ENCODE results near the gene SF3A1.
A peak's percentile ranks its signal among the peaks of the same experiment; 100 is the strongest.

SF3A1 gene

GRCh38 chr22:30288419-30289140, 68.1 kb downstream of the SF3A1 start:
- Histone ChIP-seq H3K27me3 (replicated peaks; ENCODE audit: insufficient read depth, low read length) (no peaks in the 10 kb centered on the region), H3F3A (ENCODE audit: insufficient read depth, low read length) (peaks cover 20% of the 10 kb centered on the region), H4K20me1 (ENCODE audit: insufficient read depth, low read length) (no peaks in the 10 kb centered on the region), H3K36me3 (replicated peaks; ENCODE audit: insufficient read depth, low read length) (no peaks in the 10 kb centered on the region), H3K4me2 (ENCODE audit: low read depth, low read length) (peak overlapping the region; percentile 90), H2AFZ (ENCODE audit: low read length) (peak overlapping the region; percentile 86), H3K4me1 (ENCODE audit: low read length) (peaks cover 17% of the 10 kb centered on the region; the same call in 1 of the 2 replicates), H3K27ac (ENCODE audit: low read length) (no peak overlapping the region), H3K9me2 (replicated peaks; ENCODE audit: insufficient read depth, low read length) (no peaks in the 10 kb centered on the region), H3K4me3 (ENCODE audit: low read length) (peak overlapping the region; percentile 84), H3K9me3 (replicated peaks; ENCODE audit: insufficient read depth, low read length) (no peaks in the 10 kb centered on the region), H3K9ac (ENCODE audit: low read length) (peak overlapping the region; percentile 50; the same call in 1 of the 2 replicates), H3K79me2 (ENCODE audit: low read length) (no peaks in the 10 kb centered on the region)
- no peak for DNase-seq
- TF ChIP-seq CTCF (IDR thresholded peaks at IDR 0.05; ENCODE audit: low read length), result no peak

GRCh38 chr22:30287648-30288418, 68.9 kb downstream of the SF3A1 start:
- Histone ChIP-seq H3K9me3 (replicated peaks; ENCODE audit: insufficient read depth, low read length) (no peaks in the 10 kb centered on the region), H3K27me3 (replicated peaks; ENCODE audit: insufficient read depth, low read length) (no peaks in the 10 kb centered on the region), H3K27ac (ENCODE audit: low read length) (no peak overlapping the region), H3K4me1 (ENCODE audit: low read length) (peaks cover 17% of the 10 kb centered on the region; the same call in 1 of the 2 replicates), H2AFZ (ENCODE audit: low read length) (peak overlapping the region; percentile 7; the same call in 1 of the 2 replicates), H3K9ac (ENCODE audit: low read length) (no peak overlapping the region), H3F3A (ENCODE audit: insufficient read depth, low read length) (peaks cover 20% of the 10 kb centered on the region), H3K4me3 (ENCODE audit: low read length) (no peak overlapping the region), H3K4me2 (ENCODE audit: low read depth, low read length) (peak overlapping the region; percentile 90; the same call in 1 of the 2 replicates), H3K36me3 (replicated peaks; ENCODE audit: insufficient read depth, low read length) (no peaks in the 10 kb centered on the region), H3K79me2 (ENCODE audit: low read length) (no peaks in the 10 kb centered on the region), H3K9me2 (replicated peaks; ENCODE audit: insufficient read depth, low read length) (no peaks in the 10 kb centered on the region), H4K20me1 (ENCODE audit: insufficient read depth, low read length) (no peaks in the 10 kb centered on the region)
- TF ChIP-seq CTCF (IDR thresholded peaks at IDR 0.05; ENCODE audit: low read length) (peak; percentile 90), EZH2 (optimal IDR thresholded peaks at IDR 0.05; ENCODE audit: low read depth, low read length) (no peak)
- DNase-seq, result peak; percentile 72

GRCh38 chr22:30286813-30287647, 69.7 kb downstream of the SF3A1 start:
- Histone ChIP-seq H3K36me3 (replicated peaks; ENCODE audit: insufficient read depth, low read length) (no peaks in the 10 kb centered on the region), H3K79me2 (ENCODE audit: low read length) (no peaks in the 10 kb centered on the region), H4K20me1 (ENCODE audit: insufficient read depth, low read length) (no peaks in the 10 kb centered on the region), H3K9me3 (replicated peaks; ENCODE audit: insufficient read depth, low read length) (no peaks in the 10 kb centered on the region), H3K9me2 (replicated peaks; ENCODE audit: insufficient read depth, low read length) (no peaks in the 10 kb centered on the region), H3K4me3 (ENCODE audit: low read length) (no peak overlapping the region), H3K4me1 (ENCODE audit: low read length) (peaks cover 17% of the 10 kb centered on the region; the same call in 1 of the 2 replicates), H3K9ac (ENCODE audit: low read length) (no peak overlapping the region), H3K27ac (ENCODE audit: low read length) (no peak overlapping the region), H3F3A (ENCODE audit: insufficient read depth, low read length) (peaks cover 20% of the 10 kb centered on the region), H3K4me2 (ENCODE audit: low read depth, low read length) (no peak overlapping the region), H3K27me3 (replicated peaks; ENCODE audit: insufficient read depth, low read length) (no peaks in the 10 kb centered on the region), H2AFZ (ENCODE audit: low read length) (no peak overlapping the region)
- TF ChIP-seq EZH2 (optimal IDR thresholded peaks at IDR 0.05; ENCODE audit: low read depth, low read length) (no peak), CTCF (IDR thresholded peaks at IDR 0.05; ENCODE audit: low read length) (peak; percentile 90)
- DNase-seq, result peak; percentile 53
